ENCODE results near the gene MYH7.
"Not testable (repeated sequence)": the region's sequence is repeated elsewhere in the genome, so short reads cannot be mapped to it uniquely, and the experiment has no call there.

DNA sequence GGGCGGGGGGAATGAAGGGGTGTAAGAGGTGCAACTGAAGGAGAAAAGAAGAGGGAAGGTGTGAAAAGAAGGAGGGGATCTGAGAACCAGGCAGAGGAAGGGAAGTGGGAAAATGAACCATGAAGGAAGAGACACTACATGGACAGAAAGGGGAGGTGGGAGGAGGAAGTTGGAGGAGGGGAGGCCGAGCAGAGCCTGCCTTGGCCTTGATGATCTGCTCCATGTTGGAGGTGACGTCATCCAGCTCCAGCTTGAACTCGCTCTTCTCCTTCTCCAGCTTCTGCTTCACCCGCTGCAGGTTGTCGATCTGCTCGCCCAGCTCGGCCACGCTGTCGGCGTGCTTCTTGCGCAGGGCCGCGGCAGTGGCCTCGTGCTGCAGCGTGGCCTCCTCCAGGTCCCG lies 15.8 kb downstream of the MYH7 start:
- TF ChIP-seq CEBPB (IDR thresholded peaks at IDR 0.05); POLR2A (IDR thresholded peaks at IDR 0.05; ENCODE audit: low read length); MAX (IDR thresholded peaks at IDR 0.05); SREBF2 (IDR thresholded peaks at IDR 0.05); PHF8 (IDR thresholded peaks at IDR 0.05; ENCODE audit: borderline replicate concordance, low read depth); CHD4 (IDR thresholded peaks at IDR 0.05; ENCODE audit: borderline replicate concordance): not testable (repeated sequence)
- TF ChIP-seq, protein P1, sequence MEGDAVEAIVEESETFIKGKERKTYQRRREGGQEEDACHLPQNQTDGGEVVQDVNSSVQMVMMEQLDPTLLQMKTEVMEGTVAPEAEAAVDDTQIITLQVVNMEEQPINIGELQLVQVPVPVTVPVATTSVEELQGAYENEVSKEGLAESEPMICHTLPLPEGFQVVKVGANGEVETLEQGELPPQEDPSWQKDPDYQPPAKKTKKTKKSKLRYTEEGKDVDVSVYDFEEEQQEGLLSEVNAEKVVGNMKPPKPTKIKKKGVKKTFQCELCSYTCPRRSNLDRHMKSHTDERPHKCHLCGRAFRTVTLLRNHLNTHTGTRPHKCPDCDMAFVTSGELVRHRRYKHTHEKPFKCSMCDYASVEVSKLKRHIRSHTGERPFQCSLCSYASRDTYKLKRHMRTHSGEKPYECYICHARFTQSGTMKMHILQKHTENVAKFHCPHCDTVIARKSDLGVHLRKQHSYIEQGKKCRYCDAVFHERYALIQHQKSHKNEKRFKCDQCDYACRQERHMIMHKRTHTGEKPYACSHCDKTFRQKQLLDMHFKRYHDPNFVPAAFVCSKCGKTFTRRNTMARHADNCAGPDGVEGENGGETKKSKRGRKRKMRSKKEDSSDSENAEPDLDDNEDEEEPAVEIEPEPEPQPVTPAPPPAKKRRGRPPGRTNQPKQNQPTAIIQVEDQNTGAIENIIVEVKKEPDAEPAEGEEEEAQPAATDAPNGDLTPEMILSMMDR (IDR thresholded peaks at IDR 0.05), result not testable (repeated sequence)
- TF ChIP-seq, protein P2, sequence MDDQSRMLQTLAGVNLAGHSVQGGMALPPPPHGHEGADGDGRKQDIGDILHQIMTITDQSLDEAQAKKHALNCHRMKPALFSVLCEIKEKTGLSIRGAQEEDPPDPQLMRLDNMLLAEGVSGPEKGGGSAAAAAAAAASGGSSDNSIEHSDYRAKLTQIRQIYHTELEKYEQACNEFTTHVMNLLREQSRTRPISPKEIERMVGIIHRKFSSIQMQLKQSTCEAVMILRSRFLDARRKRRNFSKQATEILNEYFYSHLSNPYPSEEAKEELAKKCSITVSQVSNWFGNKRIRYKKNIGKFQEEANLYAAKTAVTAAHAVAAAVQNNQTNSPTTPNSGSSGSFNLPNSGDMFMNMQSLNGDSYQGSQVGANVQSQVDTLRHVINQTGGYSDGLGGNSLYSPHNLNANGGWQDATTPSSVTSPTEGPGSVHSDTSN (IDR thresholded peaks at IDR 0.05), result not testable (repeated sequence)

Data from A549 (cell line).